Left lung (tissue), 10 donors: ENCODE results near the gene FBLN1. TPM values are rescaled to one million over a fixed set of nuclear protein-coding genes. Genes with fewer than 3 reads are reported as not detected.

Source experiments
- ATAC-seq: fragments of 200-7000 bp; cut with Tn5 transposase; one replicate; pipeline ENCODE4 v1.9.1; 2020; ENCODE audit warnings: moderate library complexity
- DNase-seq, 4 donors: peaks; one replicate each; pipeline ENCODE4 v3.0.0-alpha.2; 2013 to 2020
- H3K27ac ChIP-seq, 2 donors: fragments of 200-600 bp; sonication (generic) in 1 of 2; one replicate each; pipeline versions ENCODE4 v1.5.0 to v1.8.0; 2020 to 2021
- H3K27me3 ChIP-seq, 2 donors: fragments of 200-600 bp; sonication (generic) in 1 of 2; one replicate each; pipeline versions ENCODE4 v1.5.0 to v1.8.0; 2020 to 2021
- H3K36me3 ChIP-seq, 2 donors: fragments of 200-600 bp; sonication (generic) in 1 of 2; one replicate each; pipeline versions ENCODE4 v1.5.0 to v1.8.0; 2020 to 2021
- H3K4me1 ChIP-seq, 2 donors: fragments of 200-600 bp; one replicate each; pipeline ENCODE4 v1.8.0; 2021
- H3K4me3 ChIP-seq, 2 donors: fragments of 200-600 bp; sonication (generic) in 1 of 2; one replicate each; pipeline versions ENCODE4 v1.5.0 to v1.8.0; 2020 to 2021; ENCODE audit warnings: mild to moderate bottlenecking in 1 of 2
- H3K9me3 ChIP-seq, 2 donors: fragments of 200-600 bp; sonication (generic) in 1 of 2; one replicate each; pipeline versions ENCODE4 v1.5.0 to v1.8.0; 2020 to 2021
- intact Hi-C, 2 donors: fragments of 100-400 bp; cut with DNase I; formaldehyde crosslinking; loops; one replicate each; pipeline versions ENCODE4 v1.11.2 to v1.14.2; 2022
- polyA plus RNA-seq, 6 donors: library from polyadenylated mRNA; unstranded; fragments of 120-200 nt; gene quantifications; one replicate each; pipeline ENCODE4 v1.2.1, GENCODE V29; 2013; ENCODE audit not compliant: insufficient read length in 6 of 6
- total RNA-seq, 2 donors: library from RNA; stranded (reverse); fragmentation: NEBNext Ultra II Directional; extraction: Animal tissue kit (Norgen Biotek cat#: 25700); gene quantifications; one replicate each; pipeline ENCODE4 v1.2.1, GENCODE V29; 2021
- TF ChIP-seq, protein P1 (sequence below), 2 donors: fragments of 200-600 bp; sonication (generic) in 1 of 2; IDR thresholded peaks; one replicate each; pipeline versions ENCODE4 v1.5.0 to v1.8.0; 2021; ENCODE audit warnings: antibody characterized with exemption in 2 of 2
- donor health status: DM: no; HTN: yes; CAD: no.
- donor health status: DM: no; HTN: no; CAD: no.

Gene FBLN1
- total and polyA plus RNA-seq, 8 donors, result 287 to 447 (median 312) TPM

DNA sequence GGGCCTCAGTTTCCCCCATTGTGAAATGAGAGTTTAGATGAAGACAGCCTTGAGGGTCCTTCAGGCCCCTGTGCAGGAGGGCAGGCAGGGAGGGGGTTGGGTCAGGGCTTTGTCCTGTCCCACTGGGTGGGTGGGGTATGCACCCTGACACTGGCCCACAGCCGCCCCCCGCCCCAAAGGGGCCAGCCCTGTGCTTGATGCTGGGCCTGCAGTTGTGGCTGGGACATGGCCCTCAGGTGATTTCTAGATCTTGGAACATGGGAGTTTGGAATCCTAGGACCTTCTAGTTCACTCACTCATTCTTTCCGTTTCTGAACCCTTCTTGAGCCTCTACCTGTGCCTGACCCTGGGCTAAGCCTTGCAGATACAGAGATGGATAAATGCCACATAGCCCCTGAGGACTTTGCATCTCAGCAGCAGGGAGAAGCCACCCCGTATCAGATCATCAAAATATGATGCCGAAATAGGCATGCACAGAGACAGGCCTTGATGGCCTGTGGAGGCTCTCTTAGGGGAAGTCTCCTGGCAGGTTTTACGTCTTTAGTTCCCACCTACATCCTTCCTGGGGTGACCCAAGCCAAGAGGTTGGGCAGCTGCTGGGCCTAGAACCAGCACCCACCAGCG, 76.0 kb downstream of the FBLN1 start:
- Histone ChIP-seq H3K4me3 (no peak overlapping the region), H3K36me3 (no peaks in the 10 kb centered on the region), H3K27ac (no peak overlapping the region), H3K9me3 (no peaks in the 10 kb centered on the region), H3K27me3 (peaks cover 0 to 41% of the 10 kb centered on the region in 2 donors), H3K4me1 (peaks cover 0 to 5% of the 10 kb centered on the region in 2 donors)
- TF ChIP-seq, protein P1, sequence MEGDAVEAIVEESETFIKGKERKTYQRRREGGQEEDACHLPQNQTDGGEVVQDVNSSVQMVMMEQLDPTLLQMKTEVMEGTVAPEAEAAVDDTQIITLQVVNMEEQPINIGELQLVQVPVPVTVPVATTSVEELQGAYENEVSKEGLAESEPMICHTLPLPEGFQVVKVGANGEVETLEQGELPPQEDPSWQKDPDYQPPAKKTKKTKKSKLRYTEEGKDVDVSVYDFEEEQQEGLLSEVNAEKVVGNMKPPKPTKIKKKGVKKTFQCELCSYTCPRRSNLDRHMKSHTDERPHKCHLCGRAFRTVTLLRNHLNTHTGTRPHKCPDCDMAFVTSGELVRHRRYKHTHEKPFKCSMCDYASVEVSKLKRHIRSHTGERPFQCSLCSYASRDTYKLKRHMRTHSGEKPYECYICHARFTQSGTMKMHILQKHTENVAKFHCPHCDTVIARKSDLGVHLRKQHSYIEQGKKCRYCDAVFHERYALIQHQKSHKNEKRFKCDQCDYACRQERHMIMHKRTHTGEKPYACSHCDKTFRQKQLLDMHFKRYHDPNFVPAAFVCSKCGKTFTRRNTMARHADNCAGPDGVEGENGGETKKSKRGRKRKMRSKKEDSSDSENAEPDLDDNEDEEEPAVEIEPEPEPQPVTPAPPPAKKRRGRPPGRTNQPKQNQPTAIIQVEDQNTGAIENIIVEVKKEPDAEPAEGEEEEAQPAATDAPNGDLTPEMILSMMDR (IDR thresholded peaks at IDR 0.05), result no peak
- intact Hi-C loops, result loop anchor here in 1 of 2 donors (10.0 kb wide), 1 partner anchor 286 kb away; no protein-coding TSS in a partner anchor
- ATAC-seq (no peak), DNase-seq (no peak)

DNA sequence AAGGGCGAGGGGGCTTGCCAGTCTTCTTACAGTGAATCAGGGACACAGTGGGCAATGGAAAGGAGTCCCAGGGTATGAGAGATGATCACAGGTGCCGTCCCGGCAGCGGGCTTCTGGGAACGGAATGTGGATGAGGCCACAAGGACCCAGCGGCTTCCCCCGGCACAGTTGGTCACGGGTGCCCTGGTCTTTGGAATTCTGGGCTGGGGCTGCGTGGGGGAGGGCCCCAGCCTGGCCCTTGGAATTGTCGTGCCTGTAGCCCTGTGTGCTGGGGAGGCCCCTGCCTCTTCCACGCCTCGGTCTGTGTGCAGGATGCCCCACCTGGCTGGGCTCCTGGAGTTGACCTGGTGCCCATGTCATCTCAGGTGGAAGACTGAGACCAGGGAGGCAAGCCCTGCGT, 76.6 kb downstream of the FBLN1 start:
- DNase-seq (no peak), ATAC-seq (no peak)
- Histone ChIP-seq H3K27me3 (peaks cover 0 to 41% of the 10 kb centered on the region in 2 donors), H3K4me1 (peaks cover 0 to 12% of the 10 kb centered on the region in 2 donors), H3K9me3 (no peaks in the 10 kb centered on the region), H3K4me3 (no peak overlapping the region), H3K27ac (no peak overlapping the region), H3K36me3 (no peaks in the 10 kb centered on the region)
- intact Hi-C loops, result loop anchor here in 1 of 2 donors (10.0 kb wide), 1 partner anchor 285 kb away; no protein-coding TSS in a partner anchor
- TF ChIP-seq, protein P1 (IDR thresholded peaks at IDR 0.05), result no peak

DNA sequence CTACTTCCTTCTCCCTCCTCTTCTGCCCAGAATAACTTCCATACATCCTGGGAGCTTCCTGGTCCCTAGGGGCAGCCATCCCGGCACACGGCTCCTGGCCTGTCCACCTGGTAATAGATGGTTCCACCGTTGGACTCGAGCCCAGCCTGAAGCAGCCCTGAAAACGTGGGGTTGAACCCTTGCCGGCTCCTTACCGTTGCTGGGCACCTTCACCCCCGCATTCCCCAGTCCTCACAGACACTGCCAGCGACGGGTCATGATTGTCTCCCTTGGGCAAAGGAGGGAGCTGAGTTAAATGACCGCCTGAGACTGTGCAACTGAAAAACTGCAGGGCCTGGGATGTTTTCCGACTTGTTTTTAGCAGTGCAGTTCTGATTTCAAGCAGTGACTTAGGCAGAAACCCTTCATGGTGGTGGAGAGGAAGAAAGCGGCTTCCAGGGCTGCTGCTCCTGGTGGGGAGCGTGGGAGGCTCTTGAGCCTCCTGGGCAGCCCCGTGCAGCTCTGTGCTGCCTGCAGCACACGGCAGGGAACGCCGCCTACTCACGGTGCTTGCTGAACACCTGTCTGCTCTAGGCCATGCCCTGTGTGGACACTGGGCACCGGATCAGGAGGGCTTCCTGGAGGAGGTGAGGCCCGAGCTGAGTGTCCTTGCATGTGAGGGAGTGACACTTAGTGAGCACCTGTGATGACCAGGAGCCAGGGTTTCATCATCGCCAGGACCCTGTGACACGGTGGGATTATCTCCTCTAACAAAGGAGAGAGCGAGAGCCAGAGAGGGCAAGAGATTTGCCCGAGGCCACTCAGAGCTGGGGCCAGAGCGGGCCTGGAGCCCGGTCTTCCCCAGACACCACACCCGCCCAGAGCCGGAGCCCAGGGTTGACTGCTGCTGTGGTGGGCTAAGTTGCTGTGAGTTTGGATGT, 77.4 kb downstream of the FBLN1 start:
- Histone ChIP-seq H3K4me3 (no peak overlapping the region), H3K4me1 (peaks cover 0 to 19% of the 10 kb centered on the region in 2 donors), H3K27me3 (peaks cover 0 to 45% of the 10 kb centered on the region in 2 donors), H3K27ac (no peak overlapping the region), H3K9me3 (no peaks in the 10 kb centered on the region), H3K36me3 (no peaks in the 10 kb centered on the region)
- no peak for ATAC-seq
- TF ChIP-seq, protein P1 (IDR thresholded peaks at IDR 0.05), result no peak
- intact Hi-C loops, result loop anchor here in 1 of 2 donors (10.0 kb wide), 1 partner anchor 285 kb away; no protein-coding TSS in a partner anchor
- no peak for DNase-seq

DNA sequence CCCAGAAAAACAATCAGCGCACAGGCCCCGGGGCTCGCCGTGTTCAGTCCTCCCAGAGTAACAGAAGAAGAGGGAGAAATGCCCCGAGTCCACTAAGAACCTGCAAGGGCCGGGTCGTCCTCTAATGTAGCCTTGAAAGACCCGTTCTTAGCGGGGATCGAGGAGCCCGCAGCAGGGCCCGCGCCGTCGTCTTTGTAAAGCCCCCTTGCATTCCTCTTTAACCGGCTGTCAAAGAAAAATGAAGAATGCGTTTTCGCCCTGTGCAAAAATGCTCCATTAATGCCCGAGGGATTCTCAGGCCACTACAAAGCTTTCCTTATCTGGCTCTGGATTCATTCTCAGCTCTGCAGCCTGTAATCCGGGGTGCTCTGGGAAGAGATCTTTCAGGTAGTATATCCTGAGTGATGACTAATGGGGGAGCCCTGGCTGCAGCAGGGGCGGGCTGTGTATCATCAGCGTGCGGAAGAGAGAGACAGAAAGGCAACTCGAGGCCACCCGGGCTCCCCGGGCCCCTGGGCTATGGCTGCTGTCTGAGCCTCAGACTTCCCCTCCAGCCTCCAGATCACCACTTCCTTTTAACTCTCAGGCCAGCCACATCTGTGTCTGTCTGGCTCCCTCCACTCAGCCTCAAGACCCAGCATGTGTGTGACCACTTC, 78.2 kb downstream of the FBLN1 start:
- TF ChIP-seq, protein P1 (IDR thresholded peaks at IDR 0.05), result no peak
- H3K4me3 ChIP-seq, result no peak overlapping the region
- H3K36me3 ChIP-seq, result no peaks in the 10 kb centered on the region
- peaks cover 0 to 19% of the 10 kb centered on the region in 2 donors for H3K4me1 ChIP-seq
- no peaks in the 10 kb centered on the region for H3K9me3 ChIP-seq
- peaks cover 0 to 41% of the 10 kb centered on the region in 2 donors for H3K27me3 ChIP-seq
- no peak overlapping the region for H3K27ac ChIP-seq
- intact Hi-C loops, result no loop called here
- DNase-seq (no peak), ATAC-seq (no peak)
